ENCODE data around the gene GAL3ST1.

GRCh38 chr22:30514252-30514651 lies 60.2 kb downstream of the GAL3ST1 start:
- TF ChIP-seq CTCF (conservative IDR thresholded peaks at IDR 0.05; ENCODE audit: low read length) (no peak), EZH2phosphoT487 (IDR thresholded peaks at IDR 0.05; ENCODE audit: borderline replicate concordance) (no peak)

Data from Loucy (cell line).